Activated CD8-positive, alpha-beta memory T cell treated with anti-CD3 and anti-CD28 coated beads, Interleukin-2, amount 50 U/mL, for 48 hours (primary cell): ENCODE results near the gene KLKB1.
"Not testable (repeated sequence)": the region's sequence is repeated elsewhere in the genome, so short reads cannot be mapped to it uniquely, and the experiment has no call there.

Experiments
- DNase-seq: peaks from one replicate; pipeline ENCODE4 v3.0.0-alpha.2; 2020

KLKB1 gene

DNA sequence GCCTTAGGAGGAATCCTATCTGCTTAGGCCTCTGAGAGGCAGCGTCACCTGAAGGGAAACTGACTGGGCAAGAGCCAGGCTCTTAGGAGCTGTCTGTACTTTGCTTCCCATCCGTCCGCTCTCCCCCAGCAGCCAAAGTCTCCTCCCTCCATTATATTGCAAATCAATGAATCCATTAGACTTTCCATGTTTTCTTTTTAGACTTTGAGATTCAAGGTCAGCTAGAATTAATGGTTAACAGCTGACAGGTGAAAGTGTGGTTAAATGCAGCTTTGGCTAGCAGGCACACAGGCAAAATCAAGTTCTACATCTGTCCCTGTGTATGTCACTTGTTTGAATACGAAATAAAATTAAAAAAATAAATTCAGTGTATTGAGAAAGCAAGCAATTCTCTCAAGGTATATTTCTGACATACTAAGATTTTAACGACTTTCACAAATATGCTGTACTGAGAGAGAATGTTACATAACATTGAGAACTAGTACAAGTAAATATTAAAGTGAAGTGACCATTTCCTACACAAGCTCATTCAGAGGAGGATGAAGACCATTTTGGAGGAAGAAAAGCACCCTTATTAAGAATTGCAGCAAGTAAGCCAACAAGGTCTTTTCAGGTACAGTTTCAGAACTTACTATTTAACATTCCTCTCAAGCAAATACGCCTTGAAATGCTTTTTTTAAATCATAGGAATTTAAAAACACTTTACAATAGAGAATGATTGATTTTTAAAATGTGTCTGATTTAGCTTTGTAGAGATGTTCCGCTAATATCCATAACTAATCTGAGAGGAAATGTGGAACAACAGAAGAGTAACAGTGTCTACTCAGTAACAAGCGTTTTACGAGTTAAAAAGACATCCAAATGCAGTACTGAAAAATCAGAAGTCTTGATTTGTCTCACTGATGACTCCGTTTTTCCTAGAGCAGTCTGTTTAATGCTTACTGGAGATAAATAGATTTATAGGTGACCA, 38.7 kb downstream of the KLKB1 start, which contains the start of gene F11:
TSS of gene F11 (plus strand) at position 507 of the 970 bp plus-strand sequence. CDS start 948 bp downstream, outside the sequence.
- no peak for DNase-seq

- DNase-seq, result no peak
Observed at GRCh38 chr4:186266729-186267456, 39.6 kb downstream of the KLKB1 start.

GRCh38 chr4:186271081-186271678, 43.9 kb downstream of the KLKB1 start:
- DNase-seq, result no peak

GRCh38 chr4:186272699-186273391, 45.5 kb downstream of the KLKB1 start:
- DNase-seq, result no peak

DNA sequence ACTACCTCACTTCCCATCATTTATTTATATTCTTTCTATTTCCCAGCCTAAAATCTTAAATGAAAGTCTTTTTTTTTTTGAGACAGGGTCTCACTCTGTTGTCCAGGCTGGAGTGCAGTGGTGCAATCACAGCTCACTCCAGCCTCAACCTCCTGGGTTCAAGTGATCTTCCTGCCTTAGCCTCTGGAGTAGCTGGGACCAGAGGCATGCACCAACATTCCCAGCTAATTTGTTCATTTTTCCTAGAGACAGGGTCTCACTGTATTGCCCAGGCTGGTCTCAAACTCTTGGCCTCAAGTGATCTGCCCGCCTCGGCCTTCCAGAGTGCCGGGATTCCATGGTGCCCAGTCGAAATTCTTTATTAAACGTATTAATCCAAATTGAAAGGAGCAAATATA, 46.1 kb downstream of the KLKB1 start:
- not testable (repeated sequence) for DNase-seq

DNA sequence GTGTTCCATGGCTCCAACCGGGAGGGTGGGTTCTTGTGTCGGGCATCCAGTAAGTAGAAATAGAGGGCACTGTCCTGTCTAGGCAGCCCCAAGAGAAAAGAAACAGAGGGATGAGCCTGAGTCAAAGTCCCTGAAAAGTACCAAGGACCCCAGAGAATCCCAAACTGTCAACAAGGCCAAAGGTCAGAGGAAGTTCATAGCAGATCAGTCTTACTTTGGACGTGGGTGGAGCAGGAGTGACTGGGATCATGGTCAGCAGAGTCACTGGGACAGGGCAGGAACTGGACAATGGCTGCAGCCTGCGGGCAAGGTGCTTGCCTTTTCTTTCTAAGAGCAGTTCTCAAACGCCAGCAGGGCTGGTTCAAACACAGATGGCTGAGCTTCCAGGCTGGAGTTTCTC, 56.0 kb downstream of the KLKB1 start:
- no peak for DNase-seq

DNA sequence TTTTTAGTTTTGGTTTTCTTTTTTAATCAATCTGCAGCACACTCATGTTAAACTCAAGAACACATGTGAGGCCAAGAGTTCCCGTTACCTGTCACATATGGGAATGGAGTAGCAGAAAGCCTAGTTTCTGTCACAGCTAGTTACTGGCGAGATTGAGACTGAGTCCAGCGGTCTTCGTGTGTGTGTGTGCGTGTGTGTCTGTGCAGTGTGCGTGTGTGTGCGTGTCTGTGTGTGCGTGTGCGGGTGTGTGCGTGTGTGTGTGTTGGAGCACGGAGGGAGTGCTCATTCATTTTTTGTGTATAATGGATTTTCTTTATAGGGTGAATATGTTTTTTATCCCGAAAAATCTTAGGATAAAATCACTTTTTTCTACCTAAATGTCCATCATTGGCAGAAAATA, 57.8 kb downstream of the KLKB1 start:
- no peak for DNase-seq

GRCh38 chr4:186286581-186286980, 59.3 kb downstream of the KLKB1 start:
- no peak for DNase-seq

DNA sequence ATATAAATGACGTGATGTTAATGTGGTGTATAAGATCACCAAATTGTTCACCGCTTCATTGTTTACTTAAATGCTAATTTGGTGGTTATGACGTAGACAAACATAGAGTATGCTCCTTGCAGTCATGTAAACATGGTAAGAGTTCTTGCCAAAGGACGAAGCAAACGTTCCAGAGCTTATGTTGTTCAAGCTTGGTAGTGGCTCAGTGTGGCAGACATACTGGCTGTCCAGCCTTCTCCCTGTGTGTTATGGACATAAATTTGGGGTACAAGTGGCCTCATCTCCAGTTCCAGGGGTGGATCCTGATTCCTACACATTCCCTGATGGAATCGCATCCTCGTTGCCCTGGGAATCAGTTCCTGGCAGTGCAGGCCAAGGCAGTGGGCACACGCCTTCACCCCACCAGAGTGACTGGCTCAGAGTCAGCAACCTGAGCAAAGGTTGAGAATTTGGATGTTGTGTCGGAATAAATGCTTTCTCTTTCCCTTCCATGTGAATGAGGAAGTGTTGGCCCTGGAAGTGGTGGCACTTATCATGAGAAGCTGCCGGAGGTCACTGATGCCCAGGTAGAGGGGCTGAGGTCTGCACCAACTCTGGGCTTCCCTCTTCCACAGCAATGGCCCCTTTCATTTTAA, 64.1 kb downstream of the KLKB1 start:
- no peak for DNase-seq

DNA sequence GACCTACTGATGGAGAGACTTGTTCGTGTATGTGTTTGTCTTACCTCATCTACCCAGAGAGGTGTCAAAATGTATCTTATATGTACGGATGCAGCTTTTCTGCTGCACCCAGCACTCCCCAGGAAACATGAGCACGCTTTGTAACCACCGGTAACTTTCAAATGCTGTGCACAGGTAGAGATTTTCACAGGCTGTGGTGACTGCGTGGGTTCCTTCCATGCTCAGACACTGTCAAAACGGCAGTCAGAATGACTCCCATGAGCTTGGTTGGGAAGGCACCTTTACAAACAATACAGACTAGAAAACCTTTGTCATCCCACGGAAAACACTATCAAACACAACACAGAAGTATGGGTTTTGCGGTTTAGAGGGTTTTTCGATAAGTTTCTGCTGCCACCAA, 66.9 kb downstream of the KLKB1 start:
- DNase-seq, result no peak

- no peak for DNase-seq
Observed at GRCh38 chr4:186296481-186296880, 69.2 kb downstream of the KLKB1 start.

GRCh38 chr4:186297013-186297645, 69.8 kb downstream of the KLKB1 start:
- DNase-seq, result no peak

DNA sequence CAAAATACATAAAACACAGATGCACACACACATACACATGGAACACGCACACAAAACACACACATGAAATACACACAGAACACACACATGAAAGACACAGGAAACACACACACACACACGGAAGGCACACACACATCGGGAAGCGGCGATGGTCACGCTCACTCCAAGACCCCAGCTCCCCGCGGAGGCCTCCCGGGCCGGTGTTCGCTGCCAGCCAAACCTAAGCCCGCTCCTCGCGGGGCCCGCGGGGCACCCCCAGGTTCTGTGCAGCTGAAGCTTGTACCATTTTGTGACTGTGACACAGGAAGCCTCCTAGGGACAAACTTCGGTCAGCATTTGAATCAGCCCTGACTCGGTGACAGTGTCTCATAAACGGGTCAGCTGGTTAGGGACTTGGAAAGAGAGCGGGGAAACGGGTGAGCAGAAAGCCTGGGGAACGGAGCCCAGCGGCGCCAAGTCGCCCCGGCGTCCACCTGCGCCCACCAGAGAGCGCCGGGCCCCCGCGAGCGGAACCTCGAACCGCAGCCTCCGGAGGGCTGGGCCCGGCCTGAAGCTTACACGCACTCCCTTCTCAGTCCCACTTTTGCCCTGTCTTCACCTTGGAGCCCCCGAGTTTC, 70.8 kb downstream of the KLKB1 start:
- DNase-seq, result no peak

GRCh38 chr4:186299291-186299690, 72.0 kb downstream of the KLKB1 start:
- no peak for DNase-seq

GRCh38 chr4:186300659-186301390, 73.5 kb downstream of the KLKB1 start:
- DNase-seq, result no peak

DNA sequence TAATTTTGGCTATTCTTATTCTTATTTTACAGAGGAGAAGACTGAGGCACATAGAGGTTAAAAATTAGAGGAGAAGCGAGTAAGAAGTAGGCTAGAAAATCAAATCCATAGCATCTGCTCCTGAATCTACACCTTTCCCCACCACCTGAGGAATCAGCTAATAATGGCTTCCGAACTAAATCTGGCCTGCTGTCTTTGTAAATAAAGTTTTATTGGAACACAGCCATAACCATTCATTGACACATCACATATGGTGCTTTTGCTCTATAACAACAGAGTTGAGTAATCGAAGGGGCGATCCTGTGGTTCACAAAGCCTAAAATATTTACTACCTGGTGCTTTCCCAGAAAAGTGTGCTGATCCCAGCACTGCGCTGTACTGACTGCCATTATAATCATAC, 76.9 kb downstream of the KLKB1 start:
- no peak for DNase-seq

GRCh38 chr4:186304866-186305505, 77.7 kb downstream of the KLKB1 start:
- DNase-seq, result no peak

GRCh38 chr4:186307497-186307896, 80.2 kb downstream of the KLKB1 start:
- no peak for DNase-seq

- no peak for DNase-seq
Observed at GRCh38 chr4:186307916-186308315, 80.6 kb downstream of the KLKB1 start.
